GM18502 (cell line): Measurements from ENCODE around the gene MIGA1.
"Not testable (repeated sequence)": the region's sequence is repeated elsewhere in the genome, so short reads cannot be mapped to it uniquely, and the experiment has no call there.

Experiments
- ATAC-seq: cut with Tn5 transposase; IDR thresholded peaks from one replicate; pipeline ENCODE4 v1.9.1; 2021; ENCODE audit warnings: mild to moderate bottlenecking; ENCODE audit not compliant: unreplicated experiment, poor library complexity

MIGA1 gene

GRCh38 chr1:77796695-77797405 is 17.4 kb downstream of the MIGA1 start:
- ATAC-seq = no peak

DNA sequence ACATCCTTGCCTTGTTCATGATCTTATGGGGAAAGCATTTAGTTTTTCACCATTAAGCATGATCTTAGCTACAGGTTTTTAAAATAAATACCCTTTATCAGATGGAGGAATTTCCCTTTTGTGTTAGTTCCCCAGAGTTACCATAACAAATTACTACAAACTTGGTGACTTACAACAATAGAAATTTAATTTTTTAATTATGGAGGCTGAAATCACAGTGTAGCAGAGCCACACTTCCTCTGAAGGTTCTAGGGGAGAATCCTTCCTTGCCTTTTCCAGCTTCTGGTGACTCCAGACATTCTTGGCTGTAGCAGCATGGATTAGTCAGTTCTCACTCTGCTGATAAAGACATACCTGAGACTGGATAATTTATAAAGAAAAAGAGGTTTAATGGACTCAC is 18.5 kb downstream of the MIGA1 start:
- no peak for ATAC-seq

GRCh38 chr1:77802026-77802425 is 22.6 kb downstream of the MIGA1 start:
- no peak for ATAC-seq

- ATAC-seq = no peak
These were observed 23.9 kb downstream of the MIGA1 start for GRCh38 chr1:77803371-77803770.

DNA sequence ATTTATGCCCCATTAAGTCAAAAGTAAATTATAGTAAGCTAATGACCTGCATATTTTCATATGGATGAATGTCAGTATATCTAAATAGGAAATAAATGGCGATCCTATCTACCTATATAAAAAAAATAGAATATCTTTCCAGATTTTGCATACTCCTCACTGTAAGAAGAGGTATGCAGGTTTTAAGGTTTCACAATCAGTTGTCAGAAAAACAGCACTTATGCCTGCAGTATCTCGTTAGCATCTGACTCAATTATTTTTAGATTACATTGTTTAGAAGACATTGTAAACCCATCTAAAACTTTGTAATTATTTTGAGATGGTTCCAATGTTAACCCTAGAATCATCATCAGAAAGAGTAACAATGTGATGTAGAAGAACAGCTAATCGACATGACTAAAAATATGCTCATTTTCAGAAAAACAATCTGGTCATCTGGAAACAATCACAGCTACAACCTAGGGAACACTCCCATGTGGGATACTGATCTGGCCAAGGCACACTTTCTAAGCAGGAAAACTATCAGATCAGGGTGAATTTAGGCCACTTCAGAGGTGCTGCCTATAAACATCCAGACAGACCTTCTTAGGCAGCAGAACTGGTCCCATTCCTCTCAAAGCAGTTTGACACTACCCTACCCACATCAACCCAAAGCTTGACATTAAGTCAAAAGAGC is 30.5 kb downstream of the MIGA1 start:
- ATAC-seq = not testable (repeated sequence)

- not testable (repeated sequence) for ATAC-seq
These were observed 32.1 kb downstream of the MIGA1 start for GRCh38 chr1:77811589-77811988.

DNA sequence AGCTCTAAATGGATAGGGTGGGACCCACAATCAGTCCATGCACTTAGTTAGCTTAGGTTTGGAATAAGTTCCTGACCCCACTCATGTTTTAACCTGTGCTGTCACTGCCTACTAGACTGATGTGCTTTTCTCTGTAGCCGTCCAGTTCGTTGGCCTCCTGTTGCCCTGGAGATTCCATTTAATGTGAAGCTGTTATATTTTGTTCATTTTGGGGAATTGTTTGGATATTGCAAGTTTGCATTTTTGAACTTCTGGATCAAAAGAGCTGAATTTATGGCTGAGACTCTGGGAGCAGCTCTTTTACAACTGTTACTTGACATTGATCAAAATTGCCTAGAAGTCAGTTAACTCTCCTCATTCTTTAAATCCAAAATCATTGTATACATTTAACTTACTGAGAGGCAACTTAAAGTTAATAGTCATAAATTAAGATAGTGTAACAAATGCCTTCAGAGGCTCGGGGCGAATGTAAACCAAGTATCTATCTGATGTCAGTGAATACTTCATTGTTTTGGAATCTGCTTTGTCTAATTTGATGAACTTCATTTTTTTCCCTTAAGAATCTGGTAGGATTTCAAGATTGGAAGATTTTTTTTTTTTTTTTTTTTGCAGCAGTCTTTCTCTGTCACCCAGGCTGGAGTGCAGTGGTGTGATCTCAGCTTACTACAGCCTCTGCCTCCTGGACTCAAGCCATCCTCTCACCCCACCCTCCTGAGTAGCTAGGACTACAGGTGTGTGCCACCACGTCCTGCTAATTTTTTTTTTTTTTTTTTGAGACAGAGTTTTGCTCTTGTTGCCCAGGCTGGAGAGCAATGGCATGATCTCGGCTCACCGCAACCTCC is 38.1 kb downstream of the MIGA1 start:
- no peak for ATAC-seq

- no peak for ATAC-seq
These were observed 40.7 kb downstream of the MIGA1 start for GRCh38 chr1:77820121-77820520.

DNA sequence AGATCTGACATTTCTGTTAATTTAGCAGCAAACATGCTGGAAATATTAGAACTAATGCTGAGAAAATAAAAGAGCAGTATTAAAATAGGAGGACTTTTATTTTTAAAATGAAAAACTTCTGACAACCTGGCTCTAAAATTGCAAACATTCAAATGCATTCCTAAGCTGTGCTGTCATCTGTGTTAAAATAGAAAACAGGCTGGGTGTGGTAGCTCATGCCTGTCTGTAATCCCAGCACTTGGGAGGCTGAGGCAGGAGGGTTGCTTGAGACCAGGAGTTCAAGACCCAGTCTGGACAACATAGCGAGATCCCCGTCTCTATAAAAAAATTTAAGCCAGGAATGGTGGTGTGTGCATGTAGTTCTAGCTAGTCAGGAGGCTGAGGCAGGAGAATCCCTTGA is 44.6 kb downstream of the MIGA1 start:
- no peak for ATAC-seq

GRCh38 chr1:77824694-77825093 is 45.2 kb downstream of the MIGA1 start:
- ATAC-seq = no peak

GRCh38 chr1:77825131-77825709 is 45.8 kb downstream of the MIGA1 start:
- ATAC-seq = peak; percentile 84

DNA sequence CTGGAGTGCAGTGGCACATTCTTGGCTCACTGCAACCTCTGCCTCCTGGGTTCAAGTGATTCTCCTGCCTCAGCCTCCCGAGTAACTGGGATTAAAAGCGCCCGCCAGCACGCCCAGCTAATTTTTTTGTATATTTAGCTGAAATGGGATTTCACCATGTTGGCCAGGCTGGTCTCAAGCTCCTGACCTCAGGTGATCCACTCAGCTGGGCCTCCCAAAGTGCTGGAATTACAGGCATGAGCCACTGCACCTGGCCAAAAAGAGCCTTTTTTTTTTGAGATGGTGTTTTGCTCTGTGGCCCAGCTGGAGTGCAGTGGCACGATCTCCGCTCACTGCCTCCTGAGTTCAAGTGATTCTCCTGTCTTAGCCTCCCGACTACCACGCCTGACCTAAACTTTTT is 47.4 kb downstream of the MIGA1 start:
- ATAC-seq = not testable (repeated sequence)

DNA sequence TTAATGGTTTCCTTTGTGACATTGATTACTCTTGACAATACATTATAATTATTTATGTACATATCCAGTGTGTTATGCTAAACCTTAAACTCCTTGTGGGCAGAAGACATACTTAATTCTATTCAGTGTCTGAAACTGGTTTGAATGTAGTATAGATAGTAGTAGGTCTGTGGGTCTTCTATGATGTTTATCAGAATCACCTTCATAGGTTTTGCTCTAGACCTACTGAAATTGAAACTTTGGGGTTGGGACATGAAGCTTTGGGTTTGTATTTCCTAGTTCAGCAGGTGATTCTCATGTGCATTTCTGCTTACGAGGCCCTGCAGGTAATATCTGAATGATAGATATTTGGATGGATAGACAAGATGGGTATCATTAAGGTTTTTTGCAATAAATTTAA is 48.6 kb downstream of the MIGA1 start:
- no peak for ATAC-seq

DNA sequence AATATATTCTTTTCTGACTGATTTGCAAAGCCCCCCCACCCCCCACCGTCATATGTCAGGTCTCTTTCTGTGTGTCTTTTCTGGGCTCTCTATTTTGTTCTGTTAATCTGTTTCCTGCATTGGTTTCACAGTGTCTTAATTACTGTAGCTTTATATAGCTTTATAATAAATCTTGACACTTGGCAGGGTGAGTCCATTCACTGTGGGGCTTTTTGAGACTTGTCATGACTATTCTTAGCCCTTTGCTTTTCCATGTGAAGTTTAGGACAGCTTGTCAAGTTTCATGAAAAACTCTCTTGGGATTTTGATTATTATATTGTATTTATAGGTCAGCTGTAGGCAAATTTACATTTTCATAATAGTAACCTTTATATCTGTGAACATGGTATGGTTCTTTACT is 50.4 kb downstream of the MIGA1 start:
- ATAC-seq = no peak

DNA sequence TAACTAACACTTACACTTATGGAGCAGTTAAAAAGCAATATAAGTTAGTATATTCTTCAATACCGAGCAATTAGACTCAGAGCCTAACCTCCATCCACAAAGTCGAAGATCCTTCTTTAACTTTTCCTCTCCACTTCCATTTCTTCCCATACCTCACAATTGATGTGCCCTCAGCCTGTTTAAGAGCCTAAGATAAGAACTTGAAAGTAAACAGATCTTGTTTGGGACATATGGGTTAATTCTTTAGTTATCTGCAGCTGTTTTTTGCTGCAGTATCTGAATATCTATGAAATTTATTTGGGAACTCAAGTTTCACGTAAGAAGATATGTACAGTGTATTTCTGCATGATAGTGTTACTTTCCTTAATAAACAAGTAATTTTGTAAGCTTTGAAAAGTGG is 51.5 kb downstream of the MIGA1 start:
- ATAC-seq = no peak

GRCh38 chr1:77831566-77831965 is 52.1 kb downstream of the MIGA1 start:
- ATAC-seq = no peak

DNA sequence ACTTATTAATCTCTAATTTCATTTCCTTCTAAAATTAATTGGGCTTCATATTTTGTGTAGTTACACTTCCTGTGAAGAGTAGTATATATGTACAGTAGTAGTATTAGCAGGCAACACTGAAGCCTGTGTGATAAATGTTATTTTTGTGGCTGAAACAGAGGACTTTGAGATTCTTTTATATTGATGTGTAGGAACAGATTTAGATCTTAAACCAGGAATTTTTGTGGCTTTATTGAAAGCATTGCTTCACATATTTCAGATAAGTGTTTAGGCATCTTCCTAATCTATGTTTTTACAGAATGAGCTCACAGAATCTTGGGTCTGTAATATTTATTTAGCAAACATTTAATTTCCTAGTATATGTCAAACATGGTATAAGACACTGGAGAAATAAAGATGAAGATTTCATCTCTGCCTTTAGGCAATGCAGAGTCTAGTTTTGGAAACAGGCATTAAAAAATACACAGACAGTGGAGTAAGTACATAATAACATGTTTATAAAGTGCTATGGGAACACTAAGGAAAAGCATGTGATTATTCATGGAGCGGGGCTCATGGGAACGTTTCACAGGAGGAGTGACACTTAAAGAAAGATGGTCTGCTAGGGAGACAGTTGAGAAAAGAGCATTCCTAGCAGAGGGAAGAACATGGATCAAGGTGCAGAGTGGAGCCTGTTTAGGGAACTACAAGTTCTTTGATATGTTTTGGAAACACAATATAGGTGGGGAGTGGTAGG is 52.7 kb downstream of the MIGA1 start:
- no peak for ATAC-seq

- no peak for ATAC-seq
These were observed 53.5 kb downstream of the MIGA1 start for GRCh38 chr1:77832901-77833300.

DNA sequence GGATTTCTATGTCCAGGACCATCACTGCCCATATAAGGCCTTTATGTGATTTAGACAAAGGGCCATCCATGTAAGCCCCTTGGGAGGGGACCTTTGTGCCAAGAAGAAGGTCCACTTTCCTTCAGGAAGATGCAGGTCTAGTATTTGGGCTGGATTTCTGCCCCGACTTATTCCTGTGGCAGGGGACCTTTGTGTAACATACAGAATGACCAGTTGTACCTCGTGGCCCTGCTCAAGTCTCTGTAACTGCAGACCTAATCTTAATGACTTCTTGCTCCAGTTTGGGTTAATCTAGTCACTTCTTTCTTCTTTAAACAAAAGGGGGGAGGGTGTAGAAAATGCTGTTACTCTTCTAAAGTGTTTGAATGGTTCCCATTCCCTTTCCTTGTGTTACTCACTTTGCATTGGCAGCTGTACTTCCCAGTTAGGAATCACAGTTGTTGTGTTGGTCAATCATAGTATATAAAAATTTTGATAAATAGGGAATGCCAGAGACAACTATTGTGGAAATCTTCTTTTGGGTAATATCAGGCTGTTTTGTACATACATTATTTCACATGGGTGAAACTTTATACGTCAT is 54.2 kb downstream of the MIGA1 start:
- no peak for ATAC-seq
